Stimulated activated CD4-positive, alpha-beta T cell treated with anti-CD3 and anti-CD28 coated beads, Interleukin-12 subunit alpha, Interleukin-12 subunit beta, amount 100 ng/mL, for 4 hours (primary cell): ENCODE data around the gene BNC2.

ENCODE experiments used
- DNase-seq: peaks from one replicate; pipeline ENCODE4 v3.0.0-alpha.2; 2020

BNC2 gene

DNA sequence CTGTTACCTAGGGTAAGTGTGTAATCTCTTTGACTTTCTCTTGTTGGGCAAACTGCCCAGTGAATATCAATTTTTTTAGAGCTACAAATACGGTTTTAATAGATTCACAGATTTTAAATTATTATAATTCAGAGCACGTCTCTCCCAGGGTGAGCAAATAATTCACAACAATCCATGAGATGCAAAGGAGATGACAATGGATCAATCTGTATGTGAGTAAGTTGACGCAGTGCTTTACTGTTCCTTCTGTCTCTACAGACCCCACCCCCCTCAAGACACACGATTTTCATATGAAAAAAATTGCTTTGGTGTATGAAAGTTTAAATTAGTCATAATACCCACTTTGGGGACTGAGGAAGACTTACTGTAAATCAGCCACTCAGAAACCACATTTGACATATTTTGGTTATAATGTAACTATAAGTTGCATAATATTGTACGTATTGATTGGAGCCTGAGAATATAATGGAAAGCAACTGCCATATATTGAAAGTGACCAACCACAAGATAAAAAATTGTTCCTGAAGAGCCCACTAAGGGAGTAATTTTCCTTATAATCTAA is 201.7 kb downstream of the BNC2 start:
- no peak for DNase-seq

DNA sequence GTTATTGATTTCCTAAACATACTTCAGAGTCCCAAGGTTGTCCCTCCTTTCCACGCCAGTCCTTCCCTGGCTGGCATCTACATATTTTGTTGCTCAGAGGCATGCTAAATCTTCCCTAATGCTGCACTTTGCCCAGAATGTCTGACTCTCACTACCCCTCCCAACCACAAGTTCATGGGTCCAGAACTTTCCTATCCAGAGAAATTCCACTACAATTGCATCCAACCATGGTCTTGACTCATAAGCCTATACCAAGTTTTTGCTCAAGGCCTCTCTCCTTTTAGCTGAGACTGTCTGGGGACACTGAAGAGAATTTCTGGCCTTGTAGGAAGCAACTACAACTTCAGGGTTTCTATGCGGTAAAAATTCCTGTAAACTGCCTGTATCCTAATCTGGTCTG is 206.3 kb downstream of the BNC2 start:
- DNase-seq, result no peak

GRCh38 chr9:16661816-16662215 is 208.7 kb downstream of the BNC2 start:
- DNase-seq, result no peak

DNA sequence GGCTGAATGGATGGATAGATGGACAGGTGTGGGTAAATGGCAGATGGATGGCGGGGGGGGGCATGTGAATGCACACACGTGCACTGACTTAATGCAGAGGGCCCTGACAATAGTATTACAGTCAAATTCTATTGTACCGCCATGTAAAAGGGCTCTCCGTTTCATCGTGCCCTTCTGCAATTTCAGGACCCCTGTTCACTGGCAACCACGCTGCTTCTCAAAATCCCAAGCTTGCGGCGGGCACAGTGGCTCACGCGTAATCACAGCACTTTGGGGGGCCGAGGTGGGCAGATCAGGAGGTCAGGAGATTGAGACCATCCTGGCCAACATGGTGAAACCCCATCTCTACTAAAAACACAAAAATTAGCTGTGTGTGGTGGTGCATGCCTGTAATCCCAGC is 211.4 kb downstream of the BNC2 start:
- DNase-seq, result no peak

GRCh38 chr9:16656432-16657169 is 213.9 kb downstream of the BNC2 start:
- DNase-seq, result no peak

DNA sequence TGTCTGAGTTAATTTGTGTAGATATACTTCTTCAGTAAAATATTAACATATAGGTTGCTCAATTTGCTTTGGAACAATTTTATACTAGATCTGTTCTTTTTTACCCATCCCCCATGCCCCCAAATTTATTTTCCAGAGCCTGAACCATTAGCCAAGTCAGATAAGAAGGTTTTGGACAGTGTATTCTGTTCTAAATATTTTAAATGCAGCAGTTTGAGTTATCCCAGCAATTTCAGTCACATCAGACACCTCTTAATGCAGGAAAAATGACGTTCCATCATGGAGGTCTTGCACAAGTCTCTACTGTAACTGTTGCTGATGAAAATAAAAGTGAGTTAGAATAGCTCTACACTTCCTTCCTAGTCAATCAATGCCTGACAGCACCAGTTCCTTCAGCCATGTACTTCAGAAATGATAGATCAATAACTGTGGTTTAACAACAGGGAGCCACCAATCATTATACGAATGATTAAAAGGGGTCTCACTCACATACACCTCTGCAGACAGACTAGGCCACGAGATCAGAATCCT is 215.8 kb downstream of the BNC2 start:
- DNase-seq, result no peak

- DNase-seq, result no peak
Observed at GRCh38 chr9:16653491-16654399, 216.7 kb downstream of the BNC2 start.

DNA sequence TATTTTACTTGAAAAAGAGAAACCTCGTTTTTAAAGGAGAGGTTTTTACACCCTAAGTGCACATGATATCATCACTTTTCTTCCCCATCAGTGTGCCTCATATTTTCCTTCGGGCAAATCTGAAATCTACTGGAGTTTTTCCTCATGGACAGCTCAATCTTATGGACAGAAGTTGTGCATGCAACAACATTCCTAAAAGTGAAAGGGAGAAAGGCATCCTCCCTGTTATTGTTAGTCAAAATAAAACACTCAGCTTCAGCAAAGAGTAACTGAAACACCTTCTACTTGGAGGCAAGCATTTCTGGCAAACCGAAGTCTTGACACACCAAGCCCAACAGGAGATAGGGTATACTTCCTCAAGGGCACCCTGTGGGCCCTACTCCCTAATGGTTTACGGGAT is 217.9 kb downstream of the BNC2 start:
- DNase-seq, result no peak

DNA sequence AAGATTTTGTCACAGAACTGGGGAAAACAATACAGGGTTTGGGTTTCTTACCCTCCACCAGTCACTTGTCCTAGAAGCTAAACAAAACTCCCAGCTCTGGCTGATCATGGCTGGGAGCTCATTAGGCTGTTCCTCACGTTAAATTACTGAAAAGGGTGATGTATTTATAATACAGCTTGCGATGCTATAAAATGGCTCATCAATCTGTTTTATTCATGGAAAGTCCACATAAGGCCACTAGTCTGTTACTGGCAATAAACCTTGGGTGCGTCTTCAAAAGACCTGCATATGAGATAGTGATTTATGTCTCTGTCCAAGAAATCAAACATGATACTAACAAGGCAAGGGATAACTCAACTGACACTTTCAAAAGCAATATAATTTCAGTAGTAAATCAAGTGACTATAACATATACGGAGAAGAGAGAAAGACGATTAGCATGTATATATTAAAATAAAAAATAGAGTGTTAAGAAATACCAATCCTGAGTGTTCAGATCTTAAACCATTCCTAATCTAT is 219.0 kb downstream of the BNC2 start:
- DNase-seq, result no peak

DNA sequence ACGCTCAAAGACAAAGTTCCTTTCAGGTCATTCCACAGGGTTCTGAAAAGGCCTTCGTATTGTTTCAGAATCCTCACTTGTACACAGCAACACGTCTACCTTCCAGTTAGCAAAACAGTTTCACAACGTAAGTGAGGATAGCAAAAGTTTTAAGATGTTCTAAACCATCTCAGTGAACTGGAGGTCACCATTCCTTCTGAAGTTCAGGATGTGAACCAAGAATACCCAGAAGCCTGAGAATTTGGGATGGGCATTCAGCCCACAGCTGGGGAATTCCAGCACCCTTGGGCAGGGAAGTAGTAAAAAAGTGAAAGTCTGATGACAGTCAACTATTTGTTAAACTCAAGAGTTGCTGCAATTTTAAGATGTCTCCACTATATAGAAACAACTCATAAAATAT is 224.5 kb downstream of the BNC2 start:
- DNase-seq, result no peak

- DNase-seq, result no peak
Observed at GRCh38 chr9:16642421-16643109, 227.9 kb downstream of the BNC2 start.

- no peak for DNase-seq
Observed at GRCh38 chr9:16640649-16641048, 229.8 kb downstream of the BNC2 start.

- no peak for DNase-seq
Observed at GRCh38 chr9:16639644-16640043, 230.8 kb downstream of the BNC2 start.

DNA sequence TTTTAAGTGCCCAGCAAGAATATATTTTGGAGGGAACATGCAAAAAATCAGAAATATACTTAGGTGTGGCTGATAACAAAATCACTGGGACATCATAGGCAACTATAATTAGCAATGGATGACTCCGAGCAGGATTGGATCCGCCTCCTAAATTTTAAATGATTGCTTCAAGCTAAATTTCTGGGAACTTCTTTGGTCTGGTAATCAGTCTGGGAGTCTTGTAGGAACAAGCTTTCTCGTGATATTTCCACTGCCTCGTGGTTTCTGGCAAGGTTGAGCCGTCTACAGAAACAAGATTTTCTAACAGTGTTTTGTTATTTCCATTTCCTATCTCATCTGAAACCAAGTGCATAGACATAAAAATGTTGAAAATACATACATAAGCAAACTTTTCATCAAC is 232.6 kb downstream of the BNC2 start:
- no peak for DNase-seq

DNA sequence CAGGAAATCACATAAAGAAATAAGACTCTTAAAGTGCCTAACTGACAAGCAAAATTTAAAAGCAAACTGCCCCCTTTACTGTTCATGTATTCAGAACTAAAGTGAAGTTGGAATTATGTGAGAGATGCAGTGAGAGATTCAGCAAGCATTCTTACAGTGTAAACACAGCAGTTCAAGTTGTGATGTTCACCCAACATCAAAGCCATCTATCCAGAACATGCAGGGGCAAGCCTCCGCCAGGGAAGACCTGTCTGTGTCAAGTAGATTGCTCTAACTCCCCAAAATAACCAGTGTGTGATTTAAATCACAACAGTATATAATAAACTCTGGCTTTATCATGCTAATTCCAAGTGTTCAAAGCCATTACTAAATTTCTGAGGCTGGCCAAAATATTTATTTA is 233.3 kb downstream of the BNC2 start:
- no peak for DNase-seq

DNA sequence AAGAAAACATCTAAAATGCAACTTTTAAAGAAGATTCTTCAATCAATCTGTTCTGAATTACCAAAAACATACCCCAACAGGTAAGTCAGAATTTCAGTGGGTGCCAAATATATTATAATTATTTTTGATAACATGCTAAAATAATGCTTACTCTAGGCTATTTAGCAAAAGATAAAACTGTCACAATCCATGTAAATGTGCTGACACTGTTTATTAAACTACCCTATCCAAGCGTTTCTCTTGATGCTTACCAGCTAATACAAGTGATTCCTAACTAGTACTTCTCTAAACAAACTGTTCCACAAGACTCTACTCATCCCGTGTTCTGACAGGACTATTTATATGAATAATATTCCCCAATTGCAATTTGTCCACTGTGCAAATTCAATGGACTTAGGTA is 236.7 kb downstream of the BNC2 start:
- DNase-seq, result no peak

GRCh38 chr9:16628413-16628812 is 242.1 kb downstream of the BNC2 start:
- no peak for DNase-seq

- no peak for DNase-seq
Observed at GRCh38 chr9:16627967-16628366, 242.5 kb downstream of the BNC2 start.

- DNase-seq, result no peak
Observed at GRCh38 chr9:16627521-16627920, 242.9 kb downstream of the BNC2 start.

- no peak for DNase-seq
Observed at GRCh38 chr9:16626577-16627130, 243.8 kb downstream of the BNC2 start.

GRCh38 chr9:16625811-16626210 is 244.7 kb downstream of the BNC2 start:
- no peak for DNase-seq

GRCh38 chr9:16625161-16625631 is 245.3 kb downstream of the BNC2 start:
- no peak for DNase-seq
